Coronary artery (tissue), 2 donors: ENCODE data around the gene ACTL9.
"Not testable (repeated sequence)": the region's sequence is repeated elsewhere in the genome, so short reads cannot be mapped to it uniquely, and the experiment has no call there.

ENCODE experiments used
- DNase-seq: peaks from one replicate; pipeline ENCODE4 v3.0.0-alpha.2; 2017; ENCODE audit warnings: low spot score
- H3K27ac ChIP-seq, 2 donors: fragments of 200-600 bp; sonication (generic); one replicate each; pipeline ENCODE4 v1.5.1; 2016 to 2019
- H3K4me3 ChIP-seq: fragments of 200-600 bp; sonication (generic); 2 replicates; pipeline ENCODE4 v1.5.1; 2016; ENCODE audit warnings: mild to moderate bottlenecking, moderate library complexity
- CTCF ChIP-seq: fragments of 200-600 bp; sonication (generic); IDR thresholded peaks from one replicate; pipeline ENCODE4 v1.5.1; 2019; ENCODE audit warnings: antibody characterized with exemption

Gene ACTL9

GRCh38 chr19:8705742-8706141, 7.1 kb upstream of the ACTL9 start:
- no peak for TF ChIP-seq CTCF
- Histone ChIP-seq H3K27ac (no peak overlapping the region), H3K4me3 (no peak overlapping the region)
- no peak for DNase-seq

GRCh38 chr19:8705304-8705703, 6.7 kb upstream of the ACTL9 start:
- H3K27ac ChIP-seq, H3K4me3 ChIP-seq, DNase-seq: not testable (repeated sequence)

- no peak for DNase-seq
- no peak for TF ChIP-seq CTCF
- Histone ChIP-seq H3K27ac (no peak overlapping the region), H3K4me3 (no peak overlapping the region)
These were observed 4.6 kb upstream of the ACTL9 start for GRCh38 chr19:8703223-8703622.

- TF ChIP-seq CTCF = no peak
- H3K27ac ChIP-seq = no peak overlapping the region
- H3K4me3 ChIP-seq = no peak overlapping the region
- DNase-seq = no peak
These were observed 3.8 kb upstream of the ACTL9 start for GRCh38 chr19:8702350-8702749.

- Histone ChIP-seq H3K4me3 (no peak overlapping the region), H3K27ac (no peak overlapping the region)
- no peak for DNase-seq
- TF ChIP-seq CTCF = no peak
These were observed 2.4 kb upstream of the ACTL9 start for GRCh38 chr19:8700956-8701355.

- no peak for TF ChIP-seq CTCF
- no peak for DNase-seq
- H3K27ac ChIP-seq = no peak overlapping the region
- H3K4me3 ChIP-seq = no peak overlapping the region
These were observed 1.3 kb upstream of the ACTL9 start for GRCh38 chr19:8699908-8700307.

- no peak for DNase-seq
- no peak overlapping the region for H3K4me3 ChIP-seq
- no peak overlapping the region for H3K27ac ChIP-seq
- no peak for TF ChIP-seq CTCF
These were observed 743 bp downstream of the ACTL9 start for GRCh38 chr19:8697671-8698432.
